Mammary epithelial cell (primary cell): ENCODE results near the gene TCF3.

Experiments
- CTCF ChIP-seq, 2 donors: IDR thresholded peaks in 1 of 2; conservative IDR thresholded peaks in 1 of 2; 2 replicates each; pipeline ENCODE4 v1.5.1; 2011 to 2012; ENCODE audit warnings: inconsistent platforms in 2 of 2, low read length in 2 of 2, mild to moderate bottlenecking in 2 of 2, control low read depth in 1 of 2, low read depth in 1 of 2; ENCODE audit not compliant: insufficient read depth in 1 of 2; ENCODE audit errors: extremely low read depth in 1 of 2
- EZH2 ChIP-seq: IDR thresholded peaks from 2 replicates; pipeline ENCODE4 v1.6.1; 2012; ENCODE audit warnings: low read length, inconsistent platforms, borderline replicate concordance

GRCh38 chr19:1611353-1611752 is 41.1 kb downstream of the TCF3 start:
- TF ChIP-seq CTCF (conservative IDR thresholded peaks at IDR 0.05 in 1 of 2, IDR thresholded peaks at IDR 0.05 in 1 of 2; ENCODE audit: extremely low read depth in 1 of 2, insufficient read depth in 1 of 2, low read depth in 1 of 2, low read length in 2 of 2), result no peak
- TF ChIP-seq EZH2, result no peak
